Right lobe of liver (tissue), 6 donors: ENCODE measurements around the gene C14orf132. TPM values are rescaled to one million over a fixed set of nuclear protein-coding genes. Genes with fewer than 3 reads are reported as not detected.
"Not testable (repeated sequence)": the region's sequence is repeated elsewhere in the genome, so short reads cannot be mapped to it uniquely, and the experiment has no call there.

Source experiments
- ATAC-seq, 4 donors: fragments of 200-7000 bp; cut with Tn5 transposase; one replicate each; pipeline ENCODE4 v1.9.1; 2020; ENCODE audit warnings: mild to moderate bottlenecking in 4 of 4, moderate library complexity in 4 of 4
- DNase-seq, 3 donors: peaks; one replicate each; pipeline ENCODE4 v3.0.0-alpha.2; 2020
- H3K27ac ChIP-seq, 3 donors: fragments of 200-600 bp; one replicate each; pipeline ENCODE4 v1.8.0; 2022
- H3K27me3 ChIP-seq, 2 donors: fragments of 200-600 bp; one replicate each; pipeline ENCODE4 v1.8.0; 2022
- H3K36me3 ChIP-seq, 4 donors: fragments of 200-600 bp; sonication (generic) in 1 of 4; one replicate each; pipeline versions ENCODE4 v1.5.1 to v1.8.0; 2017 to 2022; ENCODE audit warnings: control low read depth in 1 of 4
- H3K4me1 ChIP-seq, 4 donors: fragments of 200-600 bp; sonication (generic) in 1 of 4; one replicate each; pipeline versions ENCODE4 v1.5.1 to v1.8.0; 2017 to 2022; ENCODE audit warnings: control low read depth in 1 of 4
- H3K4me3 ChIP-seq, 3 donors: fragments of 200-600 bp; one replicate each; pipeline ENCODE4 v1.8.0; 2022
- H3K9me3 ChIP-seq, 4 donors: fragments of 200-600 bp; sonication (generic) in 1 of 4; one replicate each; pipeline versions ENCODE4 v1.5.1 to v1.8.0; 2017 to 2022; ENCODE audit warnings: control low read depth in 1 of 4
- CTCF ChIP-seq, 4 donors: fragments of 200-600 bp in 3 of 4; fragments of 450-650 bp in 1 of 4; IDR thresholded peaks; one replicate each; pipeline versions ENCODE4 v1.5.1 to v1.8.0; 2016 to 2022; ENCODE audit warnings: antibody characterized with exemption in 4 of 4, mild to moderate bottlenecking in 2 of 4
- POLR2A ChIP-seq: fragments of 450-650 bp; IDR thresholded peaks from one replicate; pipeline ENCODE4 v1.6.1; 2017; ENCODE audit warnings: antibody characterized with exemption, mild to moderate bottlenecking
- WGBS: methylation state at CpG from one replicate; pipeline ENCODE4 v1.1.6; 2018; ENCODE audit warnings: low coverage, low lambda C conversion rate; ENCODE audit not compliant: insufficient coverage; ENCODE audit errors: missing lambda C conversion rate; 5-methylcytosine and 5-hydroxymethylcytosine counted together
- intact Hi-C, 2 donors: fragments of 100-400 bp; cut with DNase I; formaldehyde crosslinking; loops; one replicate each; pipeline versions ENCODE4 v1.11.2 to v1.14.1; 2022
- total RNA-seq, 6 experiments: library from RNA; depleted of rRNA in 2 of 6; stranded (reverse); fragments of >200 nt in 2 of 6; fragmentation: NEBNext Ultra II Directional in 3 of 6; extraction: Animal tissue kit (Norgen Biotek cat#: 25700) in 3 of 6; gene quantifications; one replicate each; pipeline versions ENCODE4 v1.1.0 to v1.2.4, GENCODE V29; 2016 to 2023
- donor health status: DM: no; HTN: yes; CAD: no.
- donor health status: DM: no; HTN: no; CAD: no.
- donor health status: DM: no; HTN: no; CAD: no.
- donor health status: DM: no; HTN: yes; CAD: no.
- donor health status: DM: no; HTN: yes; CAD: no.

Gene C14orf132
- total RNA-seq, 6 experiments from 2014 or later, result 1.7 to 6.9 (median 3.3) TPM

- Histone ChIP-seq H3K27ac (no peak overlapping the region), H3K4me1 (no peaks in the 10 kb centered on the region), H3K9me3 (no peaks in the 10 kb centered on the region), H3K4me3 (no peak overlapping the region), H3K27me3 (no peaks in the 10 kb centered on the region), H3K36me3 (no peaks in the 10 kb centered on the region)
- no peak for ATAC-seq
- TF ChIP-seq POLR2A, result no peak
- TF ChIP-seq CTCF (IDR thresholded peaks at IDR 0.05), result no peak
- WGBS, result no CpG with 5 or more reads among the region's 1 CpG
- peak in 1 of 3 donors; percentile 7 for DNase-seq
- intact Hi-C loops, result no loop called here
Measured at GRCh38 chr14:96069421-96069820, 30.3 kb downstream of the C14orf132 start.

- intact Hi-C loops, result no loop called here
- TF ChIP-seq POLR2A, result no peak
- no peak for TF ChIP-seq CTCF (IDR thresholded peaks at IDR 0.05)
- peak in 1 of 3 donors; percentile 9 for DNase-seq
Measured at GRCh38 chr14:96071561-96071960, 32.4 kb downstream of the C14orf132 start.

GRCh38 chr14:96072076-96072475, 32.9 kb downstream of the C14orf132 start:
- DNase-seq (peak in 1 of 3 donors; percentile 23), ATAC-seq (peak in 1 of 4 donors; percentile 28)
- no peak for TF ChIP-seq POLR2A
- TF ChIP-seq CTCF (IDR thresholded peaks at IDR 0.05), result no peak
- Histone ChIP-seq H3K4me3 (no peak overlapping the region), H3K27me3 (no peaks in the 10 kb centered on the region), H3K4me1 (no peaks in the 10 kb centered on the region), H3K36me3 (no peaks in the 10 kb centered on the region), H3K9me3 (no peaks in the 10 kb centered on the region), H3K27ac (no peak overlapping the region)
- intact Hi-C loops, result no loop called here
- 93% methylated on average over 5 of the region's 10 CpGs for WGBS

More at GRCh38 chr14:96071561-96071960, 32.4 kb downstream of the C14orf132 start:
- Histone ChIP-seq H3K27ac (no peak overlapping the region), H3K9me3 (no peaks in the 10 kb centered on the region), H3K27me3 (no peaks in the 10 kb centered on the region), H3K4me1 (no peaks in the 10 kb centered on the region), H3K4me3 (no peak overlapping the region), H3K36me3 (no peaks in the 10 kb centered on the region)
- ATAC-seq, result peak in 1 of 4 donors; percentile 12
- WGBS, result 100% methylated on average over 1 of the region's 4 CpGs

GRCh38 chr14:96072746-96073145, 33.6 kb downstream of the C14orf132 start:
- DNase-seq (no peak), ATAC-seq (no peak)
- H3K4me1 ChIP-seq, result no peaks in the 10 kb centered on the region
- H3K27me3 ChIP-seq, result no peaks in the 10 kb centered on the region
- WGBS, result 83% methylated on average over 6 of the region's 6 CpGs
- TF ChIP-seq CTCF (IDR thresholded peaks at IDR 0.05) (no peak), POLR2A (no peak)
- intact Hi-C loops, result no loop called here
- no peak overlapping the region for H3K4me3 ChIP-seq
- no peaks in the 10 kb centered on the region for H3K9me3 ChIP-seq
- no peaks in the 10 kb centered on the region for H3K36me3 ChIP-seq
- H3K27ac ChIP-seq, result no peak overlapping the region

- ATAC-seq, H3K36me3 ChIP-seq, intact Hi-C loops, H3K4me3 ChIP-seq, H3K9me3 ChIP-seq, DNase-seq, H3K27me3 ChIP-seq, H3K27ac ChIP-seq, H3K4me1 ChIP-seq: not testable (repeated sequence)
- 51% methylated on average over 4 of the region's 4 CpGs for WGBS
Measured at GRCh38 chr14:96073260-96074039, 34.3 kb downstream of the C14orf132 start.
